OCI-LY7 (cell line): ENCODE measurements around the gene TMA7B. TPM values are rescaled to one million over a fixed set of nuclear protein-coding genes. Genes with fewer than 3 reads are reported as not detected.

Experiments
- BruUV-seq: library from RNA; stranded (reverse); fragments of 400-500 nt; replicated peaks from 2 replicates; lab custom pipeline; 2021; lab: Mats Ljungman, UMichigan
- CTCF ChIA-PET: fragments of 300-600 bp; sonication (Branson Sonifier 250); formaldehyde crosslinking; loops from one replicate; lab custom pipeline; 2022; ENCODE audit warnings: antibody characterized with exemption; ENCODE audit not compliant: unreplicated experiment; lab: Charles Lee
- POLR2A ChIA-PET: fragments of 300-600 bp; sonication (Branson Sonifier 250); formaldehyde crosslinking; loops from one replicate; lab custom pipeline; 2022; ENCODE audit warnings: antibody characterized with exemption; lab: Charles Lee
- DNase-seq: peaks from one replicate; pipeline ENCODE4 v3.0.0-alpha.2; 2015; ENCODE audit warnings: low spot score
- H2AFZ ChIP-seq: fragments of 200-600 bp; sonication (generic), shearing (Covaris generic); 2 replicates; pipeline ENCODE4 v1.6.1; 2014; ENCODE audit warnings: mild to moderate bottlenecking, antibody characterized with exemption, low read length, moderate library complexity
- H3K27ac ChIP-seq: fragments of 200-600 bp; sonication (generic); 2 replicates; pipeline ENCODE4 v1.5.1; 2014; ENCODE audit warnings: mixed run types, low read depth, mild to moderate bottlenecking, moderate library complexity, low read length, inconsistent platforms; ENCODE audit not compliant: poor library complexity, severe bottlenecking
- H3K36me3 ChIP-seq: fragments of 200-600 bp; sonication (generic); 2 replicates; pipeline ENCODE4 v1.6.1; 2014; ENCODE audit warnings: mild to moderate bottlenecking, antibody characterized with exemption, low read length, moderate library complexity, mixed read lengths; ENCODE audit not compliant: insufficient read depth
- H3K4me1 ChIP-seq: fragments of 200-600 bp; sonication (generic); 2 replicates; pipeline ENCODE4 v1.5.1; 2014; ENCODE audit warnings: mild to moderate bottlenecking, low read length; ENCODE audit not compliant: insufficient read depth, poor library complexity, severe bottlenecking
- H3K4me2 ChIP-seq: fragments of 200-600 bp; sonication (generic); 2 replicates; pipeline ENCODE4 v1.6.1; 2014; ENCODE audit warnings: mild to moderate bottlenecking, low read length
- H3K4me3 ChIP-seq: fragments of 200-600 bp; sonication (generic); 2 replicates; pipeline ENCODE4 v1.5.1; 2014; ENCODE audit warnings: mild to moderate bottlenecking, low read depth, low read length; ENCODE audit not compliant: poor library complexity, severe bottlenecking
- H3K79me2 ChIP-seq: fragments of 200-600 bp; sonication (generic); 2 replicates; pipeline ENCODE4 v1.6.1; 2016; ENCODE audit warnings: low read depth, mild to moderate bottlenecking, low read length, moderate library complexity, mixed read lengths; ENCODE audit not compliant: insufficient read depth
- H3K9me2 ChIP-seq: fragments of 200-600 bp; sonication (generic); 2 replicates; pipeline ENCODE4 v1.6.1; 2016; ENCODE audit warnings: mild to moderate bottlenecking, low read length, mixed read lengths; ENCODE audit not compliant: insufficient read depth
- H3K9me3 ChIP-seq: fragments of 200-600 bp; sonication (generic); 2 replicates; pipeline ENCODE4 v1.6.1; 2014; ENCODE audit warnings: mild to moderate bottlenecking, mixed run types, low read length, mixed read lengths
- H4K20me1 ChIP-seq: fragments of 200-600 bp; sonication (generic); 2 replicates; pipeline ENCODE4 v1.6.1; 2014; ENCODE audit warnings: mild to moderate bottlenecking, antibody characterized with exemption, low read length, moderate library complexity, mixed read lengths; ENCODE audit not compliant: insufficient read depth
- EZH2phosphoT487 ChIP-seq: fragments of 200-600 bp; sonication (generic); IDR thresholded peaks from 2 replicates; pipeline ENCODE4 v1.6.1; 2018; ENCODE audit warnings: low read depth, borderline replicate concordance, mild to moderate bottlenecking, mixed run types, antibody characterized with exemption, low read length, moderate library complexity, mixed read lengths
- intact Hi-C: fragments of 100-400 bp; cut with micrococcal nuclease; formaldehyde crosslinking; loops from one replicate; pipeline ENCODE4 v1.10.0; 2022; ENCODE audit not compliant: unreplicated experiment
- total RNA-seq, 2 experiments: library from RNA; depleted of rRNA in 1 of 2; stranded (reverse); fragments of >200 nt in 1 of 2; shearing (Covaris generic) in 1 of 2; gene quantifications; 2 replicates each; pipeline ENCODE4 v1.2.3, GENCODE V29; 2014 to 2022
- TF ChIP-seq, protein P1 (sequence below): fragments of 200-600 bp; sonication (generic); conservative IDR thresholded peaks from 2 replicates; pipeline ENCODE4 v1.5.1; 2014; ENCODE audit warnings: mild to moderate bottlenecking, antibody characterized with exemption, low read length, moderate library complexity, mixed read lengths

Gene TMA7B
- total RNA-seq, 2 experiments from 2014 or later, result not detected

DNA sequence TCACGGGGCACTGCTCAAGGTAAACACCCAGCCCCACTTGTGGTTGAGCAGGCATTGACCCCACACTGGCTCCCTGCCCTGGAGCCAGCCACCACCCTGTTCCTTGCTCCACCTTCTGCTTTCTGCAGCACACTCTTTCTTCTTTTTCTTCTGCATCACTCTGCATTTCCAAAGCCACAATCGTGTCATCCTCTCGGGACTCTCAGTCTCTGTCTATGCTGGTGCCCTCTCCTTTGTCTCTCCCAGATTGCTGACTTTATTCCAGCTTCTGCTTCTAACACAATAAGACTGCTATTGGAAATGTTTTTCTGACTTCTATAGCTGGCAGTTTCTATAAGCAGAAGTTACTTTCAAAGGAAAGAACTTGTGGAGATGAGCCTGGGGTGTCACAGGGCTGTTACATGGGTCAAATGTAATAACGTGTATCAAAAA is 44.9 kb upstream of the TMA7B start:
- no peaks in the 10 kb centered on the region for H3K9me3 ChIP-seq
- intact Hi-C loops, result no loop called here
- H3K4me1 ChIP-seq, result no peaks in the 10 kb centered on the region
- no peak overlapping the region for H2AFZ ChIP-seq
- no peak overlapping the region for H3K4me3 ChIP-seq
- TF ChIP-seq EZH2phosphoT487, result no peak
- TF ChIP-seq, protein P1, sequence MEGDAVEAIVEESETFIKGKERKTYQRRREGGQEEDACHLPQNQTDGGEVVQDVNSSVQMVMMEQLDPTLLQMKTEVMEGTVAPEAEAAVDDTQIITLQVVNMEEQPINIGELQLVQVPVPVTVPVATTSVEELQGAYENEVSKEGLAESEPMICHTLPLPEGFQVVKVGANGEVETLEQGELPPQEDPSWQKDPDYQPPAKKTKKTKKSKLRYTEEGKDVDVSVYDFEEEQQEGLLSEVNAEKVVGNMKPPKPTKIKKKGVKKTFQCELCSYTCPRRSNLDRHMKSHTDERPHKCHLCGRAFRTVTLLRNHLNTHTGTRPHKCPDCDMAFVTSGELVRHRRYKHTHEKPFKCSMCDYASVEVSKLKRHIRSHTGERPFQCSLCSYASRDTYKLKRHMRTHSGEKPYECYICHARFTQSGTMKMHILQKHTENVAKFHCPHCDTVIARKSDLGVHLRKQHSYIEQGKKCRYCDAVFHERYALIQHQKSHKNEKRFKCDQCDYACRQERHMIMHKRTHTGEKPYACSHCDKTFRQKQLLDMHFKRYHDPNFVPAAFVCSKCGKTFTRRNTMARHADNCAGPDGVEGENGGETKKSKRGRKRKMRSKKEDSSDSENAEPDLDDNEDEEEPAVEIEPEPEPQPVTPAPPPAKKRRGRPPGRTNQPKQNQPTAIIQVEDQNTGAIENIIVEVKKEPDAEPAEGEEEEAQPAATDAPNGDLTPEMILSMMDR, result no peak
- BruUV-seq, result no TSS peak
- H4K20me1 ChIP-seq, result no peaks in the 10 kb centered on the region
- CTCF ChIA-PET, result no interaction called here
- POLR2A ChIA-PET, result no interaction called here
- no peaks in the 10 kb centered on the region for H3K36me3 ChIP-seq
- DNase-seq, result no peak
- H3K79me2 ChIP-seq, result no peaks in the 10 kb centered on the region
- H3K27ac ChIP-seq, result no peak overlapping the region
- no peaks in the 10 kb centered on the region for H3K9me2 ChIP-seq
- no peak overlapping the region for H3K4me2 ChIP-seq

DNA sequence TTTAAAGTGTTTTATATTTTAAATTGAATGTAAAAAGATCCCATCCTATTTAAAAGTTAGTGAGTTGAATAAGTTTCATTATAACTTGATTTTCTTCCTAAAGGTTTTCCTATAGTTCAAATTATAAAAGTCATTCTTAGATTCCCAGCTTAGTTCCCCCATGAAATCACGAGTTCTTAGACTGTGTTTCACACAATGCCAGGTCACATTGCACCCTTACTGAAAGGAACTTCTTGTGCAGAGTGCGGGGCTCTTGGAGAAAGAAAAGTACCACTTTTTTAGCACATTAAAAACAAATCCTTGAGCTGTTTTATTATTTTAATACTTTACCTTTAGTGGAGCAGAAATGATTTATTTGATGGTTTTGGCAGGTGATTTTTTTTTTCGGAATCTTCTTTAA is 43.7 kb upstream of the TMA7B start:
- H3K27ac ChIP-seq, result no peak overlapping the region
- H3K9me2 ChIP-seq, result no peaks in the 10 kb centered on the region
- ChIA-PET CTCF (no interaction called here), POLR2A (no interaction called here)
- H3K4me3 ChIP-seq, result no peak overlapping the region
- no peaks in the 10 kb centered on the region for H3K79me2 ChIP-seq
- H2AFZ ChIP-seq, result no peak overlapping the region
- H3K9me3 ChIP-seq, result no peaks in the 10 kb centered on the region
- H3K4me2 ChIP-seq, result no peak overlapping the region
- no peaks in the 10 kb centered on the region for H3K4me1 ChIP-seq
- no peaks in the 10 kb centered on the region for H4K20me1 ChIP-seq
- no peak for DNase-seq
- BruUV-seq, result no TSS peak
- no peaks in the 10 kb centered on the region for H3K36me3 ChIP-seq
- TF ChIP-seq, protein P1, result no peak
- TF ChIP-seq EZH2phosphoT487, result no peak
- intact Hi-C loops, result no loop called here

DNA sequence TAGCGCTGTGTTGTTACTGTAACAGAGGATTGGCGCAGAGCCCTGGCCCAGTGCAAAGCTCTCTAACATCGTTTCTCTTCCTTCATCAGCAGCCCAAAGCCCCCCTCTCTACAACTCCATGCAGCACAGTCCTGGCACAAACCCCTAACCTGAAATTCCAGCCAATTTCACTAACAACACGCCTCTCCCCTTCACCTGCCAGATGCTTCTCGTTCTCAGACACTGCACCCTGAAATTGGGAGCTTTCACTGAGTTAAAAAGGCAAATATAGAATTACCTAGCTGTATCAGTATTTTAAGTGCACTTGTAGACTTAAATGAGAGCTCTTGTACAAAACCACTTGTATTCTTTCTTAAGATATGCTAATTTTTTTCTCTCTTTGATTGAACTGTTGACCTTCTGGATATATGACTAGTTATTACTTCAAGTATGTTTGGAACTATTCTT is 43.0 kb upstream of the TMA7B start:
- no peak for DNase-seq
- intact Hi-C loops, result no loop called here
- no TSS peak for BruUV-seq
- Histone ChIP-seq H4K20me1 (no peaks in the 10 kb centered on the region), H3K9me2 (no peaks in the 10 kb centered on the region), H2AFZ (no peak overlapping the region), H3K36me3 (no peaks in the 10 kb centered on the region), H3K4me3 (no peak overlapping the region), H3K27ac (no peak overlapping the region), H3K9me3 (no peaks in the 10 kb centered on the region), H3K4me2 (no peak overlapping the region), H3K4me1 (no peaks in the 10 kb centered on the region), H3K79me2 (no peaks in the 10 kb centered on the region)
- TF ChIP-seq, protein P1, result no peak
- TF ChIP-seq EZH2phosphoT487, result no peak
- ChIA-PET POLR2A (no interaction called here), CTCF (no interaction called here)
